ENCODE results near the gene KCNN3.

Gene KCNN3

DNA sequence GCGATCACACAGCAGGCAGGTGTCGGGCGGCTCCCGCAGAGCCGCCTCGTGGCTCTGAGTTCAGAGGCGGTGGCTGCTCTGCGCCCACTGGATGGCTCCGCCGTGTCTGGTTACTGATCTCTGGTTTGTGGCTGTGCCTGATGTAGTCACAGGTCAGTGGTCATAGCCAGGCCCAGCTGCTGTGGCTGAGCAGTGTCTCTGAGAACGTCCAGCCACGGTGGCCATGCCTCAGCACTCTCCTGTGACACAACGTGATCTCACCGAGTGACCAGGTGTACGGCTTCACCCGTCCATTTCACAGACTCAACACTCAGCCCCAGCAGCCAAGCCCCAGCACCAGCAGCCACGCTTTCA lies 61.2 kb downstream of the KCNN3 start:
- Histone ChIP-seq H3K27me3 (ENCODE audit: insufficient read depth, low read length) (no peaks in the 10 kb centered on the region), H2AFZ (ENCODE audit: low read depth, low read length) (no peak overlapping the region), H3K36me3 (ENCODE audit: insufficient read depth, low read length) (no peaks in the 10 kb centered on the region), H3K4me3 (ENCODE audit: low read length) (no peak overlapping the region), H3K9me3 (ENCODE audit: low read length) (peaks cover 3% of the 10 kb centered on the region), H3K4me1 (ENCODE audit: insufficient read depth, low read length) (peaks cover 12% of the 10 kb centered on the region)

DNA sequence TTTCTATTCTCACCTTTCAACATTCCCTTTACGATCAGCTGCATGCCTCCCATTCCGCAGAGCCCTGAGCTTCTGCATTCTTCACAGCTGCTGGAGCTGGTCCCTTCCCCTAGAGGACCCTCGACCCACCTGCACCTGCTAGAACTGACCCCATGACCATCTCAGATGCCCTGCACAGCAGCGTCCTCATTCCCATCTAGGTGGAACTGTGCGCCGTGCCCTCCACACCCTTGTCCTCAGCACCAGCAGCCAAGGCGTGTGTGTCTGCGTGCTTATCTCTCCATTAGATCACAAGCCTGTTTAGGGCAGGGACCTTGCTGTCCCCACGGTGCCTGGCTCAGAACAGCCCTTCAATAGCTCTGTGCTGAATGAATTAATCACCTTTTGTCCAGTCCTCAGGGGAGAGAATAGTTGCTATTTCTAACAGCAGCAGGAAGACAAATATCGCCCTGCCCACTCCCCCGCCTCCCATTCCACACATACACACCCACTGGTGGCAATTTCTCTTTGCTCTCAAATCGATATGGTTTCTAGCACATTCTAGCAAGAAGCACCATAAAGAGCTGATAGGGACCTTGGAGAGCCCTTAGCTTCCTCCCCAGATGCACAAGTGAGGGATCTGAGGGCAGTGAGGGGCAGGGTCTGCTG lies 61.7 kb downstream of the KCNN3 start:
- peaks cover 7% of the 10 kb centered on the region for H3K4me1 ChIP-seq (ENCODE audit: insufficient read depth, low read length)
- no peak overlapping the region for H3K4me3 ChIP-seq (ENCODE audit: low read length)
- no peaks in the 10 kb centered on the region for H3K36me3 ChIP-seq (ENCODE audit: insufficient read depth, low read length)
- H3K27me3 ChIP-seq (ENCODE audit: insufficient read depth, low read length) = no peaks in the 10 kb centered on the region
- H3K9me3 ChIP-seq (ENCODE audit: low read length) = peaks cover 3% of the 10 kb centered on the region
- no peak overlapping the region for H2AFZ ChIP-seq (ENCODE audit: low read depth, low read length)

- Histone ChIP-seq H3K36me3 (ENCODE audit: insufficient read depth, low read length) (no peaks in the 10 kb centered on the region), H3K27me3 (ENCODE audit: insufficient read depth, low read length) (no peaks in the 10 kb centered on the region), H3K4me3 (ENCODE audit: low read length) (no peak overlapping the region), H2AFZ (ENCODE audit: low read depth, low read length) (no peak overlapping the region), H3K9me3 (ENCODE audit: low read length) (peaks cover 3% of the 10 kb centered on the region), H3K4me1 (ENCODE audit: insufficient read depth, low read length) (no peaks in the 10 kb centered on the region)
Measured at GRCh38 chr1:154807048-154807591, 63.0 kb downstream of the KCNN3 start.

DNA sequence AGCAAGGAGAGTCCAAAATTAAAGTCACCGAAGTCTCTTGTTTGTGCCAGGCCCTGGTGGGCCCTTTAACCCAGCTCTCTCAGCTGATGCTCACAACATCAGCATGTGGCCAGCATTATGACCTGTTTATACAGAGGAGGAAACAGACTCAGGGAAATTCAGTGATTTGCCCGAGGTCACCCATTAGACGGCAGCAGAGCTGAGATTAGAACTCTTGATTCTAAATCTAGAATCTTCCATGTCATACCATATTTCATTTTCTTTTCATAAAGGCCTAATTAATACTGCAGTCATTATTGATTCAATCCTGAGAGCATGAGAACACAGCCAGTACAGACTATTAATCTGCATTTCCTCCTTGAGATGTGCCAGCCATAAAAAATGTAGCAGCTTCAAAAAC lies 63.7 kb downstream of the KCNN3 start:
- no peaks in the 10 kb centered on the region for H3K4me1 ChIP-seq (ENCODE audit: insufficient read depth, low read length)
- no peak overlapping the region for H3K4me3 ChIP-seq (ENCODE audit: low read length)
- no peaks in the 10 kb centered on the region for H3K27me3 ChIP-seq (ENCODE audit: insufficient read depth, low read length)
- peaks cover 3% of the 10 kb centered on the region for H3K9me3 ChIP-seq (ENCODE audit: low read length)
- no peaks in the 10 kb centered on the region for H3K36me3 ChIP-seq (ENCODE audit: insufficient read depth, low read length)
- no peak overlapping the region for H2AFZ ChIP-seq (ENCODE audit: low read depth, low read length)

DNA sequence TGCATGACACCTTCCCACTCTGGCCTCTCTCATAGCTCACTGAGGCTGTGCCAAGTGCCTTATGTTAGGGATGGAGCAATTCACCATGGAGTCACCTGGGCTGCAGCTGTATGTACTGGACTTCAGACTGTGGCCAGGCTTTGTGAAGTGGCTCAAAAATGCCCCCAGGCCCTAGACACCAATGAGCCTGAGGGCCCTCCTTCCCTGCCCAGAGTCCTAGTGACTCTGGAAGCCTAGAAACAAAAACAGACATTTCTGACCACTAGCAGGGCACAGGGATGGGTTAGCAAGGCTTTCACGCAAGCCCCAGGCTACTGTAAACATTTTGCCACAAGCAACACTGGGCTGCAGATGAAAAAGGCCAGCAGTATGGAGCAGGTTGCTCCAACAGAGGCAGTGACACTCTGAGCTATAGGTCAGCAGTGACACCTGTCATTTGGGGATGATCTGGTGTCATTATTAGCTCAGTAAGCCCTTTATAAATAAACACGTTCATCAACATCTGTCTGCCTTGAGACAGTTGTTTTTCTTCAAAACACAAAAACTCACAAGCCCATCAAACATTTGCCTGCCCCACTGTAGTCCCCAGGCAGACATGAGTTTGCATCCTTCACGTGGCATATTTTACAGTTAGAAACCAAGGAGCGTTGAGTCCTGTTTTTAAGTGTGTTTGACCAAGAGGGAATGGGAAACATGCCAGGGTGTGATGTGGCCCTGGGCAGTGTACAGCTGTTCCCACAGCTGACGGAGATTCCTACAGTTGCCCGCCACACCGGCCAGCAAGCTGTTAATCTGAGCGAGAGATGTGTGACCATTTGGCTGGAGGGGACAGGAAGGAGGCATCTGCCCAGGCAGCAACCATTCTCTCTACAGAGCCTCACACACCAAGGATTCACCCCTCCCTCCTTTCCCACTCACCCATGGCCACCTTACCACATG lies 66.8 kb downstream of the KCNN3 start:
- Histone ChIP-seq H2AFZ (ENCODE audit: low read depth, low read length) (no peak overlapping the region), H3K4me1 (ENCODE audit: insufficient read depth, low read length) (no peaks in the 10 kb centered on the region), H3K27me3 (ENCODE audit: insufficient read depth, low read length) (no peaks in the 10 kb centered on the region), H3K9me3 (ENCODE audit: low read length) (peaks cover 1% of the 10 kb centered on the region), H3K36me3 (ENCODE audit: insufficient read depth, low read length) (no peaks in the 10 kb centered on the region), H3K4me3 (ENCODE audit: low read length) (no peak overlapping the region)

- H2AFZ ChIP-seq (ENCODE audit: low read depth, low read length) = no peak overlapping the region
- H3K36me3 ChIP-seq (ENCODE audit: insufficient read depth, low read length) = no peaks in the 10 kb centered on the region
- no peaks in the 10 kb centered on the region for H3K27me3 ChIP-seq (ENCODE audit: insufficient read depth, low read length)
- no peaks in the 10 kb centered on the region for H3K9me3 ChIP-seq (ENCODE audit: low read length)
- no peaks in the 10 kb centered on the region for H3K4me1 ChIP-seq (ENCODE audit: insufficient read depth, low read length)
- no peak overlapping the region for H3K4me3 ChIP-seq (ENCODE audit: low read length)
Measured at GRCh38 chr1:154802336-154802969, 67.6 kb downstream of the KCNN3 start.

DNA sequence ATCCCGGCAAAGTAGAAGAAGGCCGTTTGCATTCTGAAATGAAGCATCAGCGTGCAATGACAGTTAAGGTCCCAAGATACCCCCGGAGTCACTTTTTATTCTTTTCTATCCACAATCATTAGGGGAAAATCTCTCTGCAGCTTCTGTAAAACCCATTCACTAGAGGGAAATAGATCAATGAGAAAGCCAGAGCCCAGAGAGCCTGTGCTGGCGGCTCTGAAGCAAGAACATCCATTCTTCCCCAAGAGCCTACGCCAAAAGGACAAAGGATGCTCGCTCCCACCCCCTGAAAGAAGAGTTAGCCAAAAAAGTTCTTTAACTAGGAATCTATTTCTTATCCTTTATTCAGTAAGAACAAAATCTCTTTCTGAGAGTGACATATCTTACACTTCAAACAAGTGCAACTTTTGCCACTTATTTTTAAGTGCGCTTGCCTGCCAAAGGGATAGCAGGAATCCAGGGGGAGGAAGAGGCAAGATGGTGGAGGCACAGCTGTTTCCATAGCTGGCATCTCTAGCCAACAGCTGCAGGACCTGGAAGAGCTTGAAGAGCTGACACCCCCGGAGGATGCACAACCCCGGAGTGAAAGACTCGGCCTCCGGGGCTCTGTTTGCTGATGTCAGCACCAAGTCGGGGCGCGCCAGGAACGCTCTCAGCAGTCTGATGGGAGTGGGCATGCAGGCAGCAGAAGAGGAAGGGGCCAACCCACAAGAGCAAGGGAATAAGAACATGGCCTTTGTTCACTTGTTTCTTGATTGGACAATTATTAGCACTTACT lies 68.7 kb downstream of the KCNN3 start:
- no peak overlapping the region for H3K4me3 ChIP-seq (ENCODE audit: low read length)
- H2AFZ ChIP-seq (ENCODE audit: low read depth, low read length) = no peak overlapping the region
- H3K36me3 ChIP-seq (ENCODE audit: insufficient read depth, low read length) = no peaks in the 10 kb centered on the region
- H3K27me3 ChIP-seq (ENCODE audit: insufficient read depth, low read length) = no peaks in the 10 kb centered on the region
- H3K4me1 ChIP-seq (ENCODE audit: insufficient read depth, low read length) = no peaks in the 10 kb centered on the region
- H3K9me3 ChIP-seq (ENCODE audit: low read length) = no peaks in the 10 kb centered on the region

DNA sequence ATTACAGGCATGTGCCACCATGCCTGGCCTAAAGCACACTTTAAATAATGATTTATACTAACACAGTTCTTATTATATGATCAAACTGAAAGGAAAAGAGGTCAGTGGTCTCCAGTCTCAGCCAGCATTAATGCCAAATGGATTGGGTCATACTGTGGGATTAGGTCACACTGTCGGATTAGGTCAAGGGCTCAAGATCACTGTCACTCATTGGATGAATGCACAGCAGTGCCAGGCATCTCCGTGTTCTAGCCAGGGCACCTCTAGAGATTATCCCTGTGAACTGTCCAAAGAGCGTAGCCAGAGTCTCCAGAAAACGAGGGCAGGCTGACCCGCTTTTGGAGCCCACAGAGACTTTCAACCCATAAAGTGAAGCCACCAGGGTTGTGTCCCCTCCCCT lies 70.9 kb downstream of the KCNN3 start:
- Histone ChIP-seq H3K4me3 (ENCODE audit: low read length) (no peak overlapping the region), H3K36me3 (ENCODE audit: insufficient read depth, low read length) (no peaks in the 10 kb centered on the region), H3K4me1 (ENCODE audit: insufficient read depth, low read length) (no peaks in the 10 kb centered on the region), H2AFZ (ENCODE audit: low read depth, low read length) (no peak overlapping the region), H3K9me3 (ENCODE audit: low read length) (no peaks in the 10 kb centered on the region), H3K27me3 (ENCODE audit: insufficient read depth, low read length) (no peaks in the 10 kb centered on the region)

- no peaks in the 10 kb centered on the region for H3K4me1 ChIP-seq (ENCODE audit: insufficient read depth, low read length)
- H3K9me3 ChIP-seq (ENCODE audit: low read length) = no peaks in the 10 kb centered on the region
- H2AFZ ChIP-seq (ENCODE audit: low read depth, low read length) = no peak overlapping the region
- H3K4me3 ChIP-seq (ENCODE audit: low read length) = no peak overlapping the region
- H3K36me3 ChIP-seq (ENCODE audit: insufficient read depth, low read length) = no peaks in the 10 kb centered on the region
- no peaks in the 10 kb centered on the region for H3K27me3 ChIP-seq (ENCODE audit: insufficient read depth, low read length)
Measured at GRCh38 chr1:154798645-154799044, 71.4 kb downstream of the KCNN3 start.

DNA sequence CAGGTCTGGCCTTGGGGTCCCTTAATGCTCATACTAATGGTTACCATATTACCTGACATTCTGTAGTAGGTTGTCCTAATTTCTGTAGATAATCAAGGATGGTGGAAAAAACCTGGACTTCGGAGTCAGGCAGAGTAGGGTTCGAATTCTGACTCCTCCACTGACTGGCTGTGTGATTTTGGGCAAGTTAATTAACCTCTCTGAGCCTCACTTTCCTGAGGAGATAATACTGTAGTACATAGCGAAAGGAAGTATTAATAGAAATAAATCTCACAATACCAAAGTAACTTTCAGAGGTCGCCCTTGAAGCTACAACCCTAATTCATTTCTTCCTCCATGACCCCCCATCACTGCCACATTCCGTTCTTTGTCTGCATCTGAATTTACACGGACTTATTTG lies 72.9 kb downstream of the KCNN3 start:
- Histone ChIP-seq H3K27me3 (ENCODE audit: insufficient read depth, low read length) (no peaks in the 10 kb centered on the region), H3K4me1 (ENCODE audit: insufficient read depth, low read length) (no peaks in the 10 kb centered on the region), H3K9me3 (ENCODE audit: low read length) (no peaks in the 10 kb centered on the region), H3K36me3 (ENCODE audit: insufficient read depth, low read length) (no peaks in the 10 kb centered on the region), H3K4me3 (ENCODE audit: low read length) (no peak overlapping the region), H2AFZ (ENCODE audit: low read depth, low read length) (no peak overlapping the region)

DNA sequence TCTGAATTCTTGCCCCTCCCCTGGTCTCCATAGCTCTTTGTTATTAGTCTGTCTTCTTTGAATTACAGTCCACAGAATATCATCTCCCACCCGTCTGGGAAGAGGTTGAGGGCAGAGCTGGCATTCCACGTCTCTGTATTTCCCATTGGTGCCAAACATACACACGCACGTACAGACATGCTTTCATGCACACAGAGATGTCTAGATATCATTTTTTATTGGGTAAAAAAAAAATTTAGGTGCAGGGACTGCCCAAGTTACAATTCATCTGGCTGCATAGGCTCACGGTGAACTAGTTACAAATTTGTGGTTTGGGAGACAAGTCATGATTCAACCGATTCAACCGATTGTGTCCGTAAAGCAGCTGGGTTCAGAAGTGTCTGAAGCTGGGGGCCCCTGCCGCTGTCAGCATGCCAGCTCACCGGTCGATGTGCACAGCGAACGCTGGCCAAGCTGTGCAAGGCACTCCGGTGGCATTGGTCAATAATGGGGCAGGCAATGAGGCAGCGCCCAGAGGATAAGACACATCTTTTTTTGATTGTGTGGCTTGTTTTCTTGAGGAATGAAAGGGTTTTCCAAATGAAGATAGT lies 73.7 kb downstream of the KCNN3 start:
- no peaks in the 10 kb centered on the region for H3K27me3 ChIP-seq (ENCODE audit: insufficient read depth, low read length)
- H2AFZ ChIP-seq (ENCODE audit: low read depth, low read length) = no peak overlapping the region
- no peaks in the 10 kb centered on the region for H3K36me3 ChIP-seq (ENCODE audit: insufficient read depth, low read length)
- H3K9me3 ChIP-seq (ENCODE audit: low read length) = no peaks in the 10 kb centered on the region
- H3K4me1 ChIP-seq (ENCODE audit: insufficient read depth, low read length) = no peaks in the 10 kb centered on the region
- no peak overlapping the region for H3K4me3 ChIP-seq (ENCODE audit: low read length)

GRCh38 chr1:154794608-154795007 lies 75.5 kb downstream of the KCNN3 start:
- no peaks in the 10 kb centered on the region for H3K36me3 ChIP-seq (ENCODE audit: insufficient read depth, low read length)
- H3K9me3 ChIP-seq (ENCODE audit: low read length) = no peaks in the 10 kb centered on the region
- H3K4me3 ChIP-seq (ENCODE audit: low read length) = no peak overlapping the region
- no peak overlapping the region for H2AFZ ChIP-seq (ENCODE audit: low read depth, low read length)
- no peaks in the 10 kb centered on the region for H3K27me3 ChIP-seq (ENCODE audit: insufficient read depth, low read length)
- no peaks in the 10 kb centered on the region for H3K4me1 ChIP-seq (ENCODE audit: insufficient read depth, low read length)

Measured in neuron (in vitro differentiated cells).